Ishikawa (cell line): ENCODE data around the gene RIMBP2.

Source experiments
- CEBPB ChIP-seq: IDR thresholded peaks from 2 replicates; pipeline ENCODE4 v1.6.1; 2012
- CREB1 ChIP-seq: IDR thresholded peaks from 2 replicates; pipeline ENCODE4 v1.6.1; 2012; ENCODE audit warnings: low read depth
- EGR1 ChIP-seq: IDR thresholded peaks from 2 replicates; pipeline ENCODE4 v1.6.1; 2012
- EP300 ChIP-seq: IDR thresholded peaks from 2 replicates; pipeline ENCODE4 v1.6.1; 2012; ENCODE audit warnings: borderline replicate concordance
- FOXM1 ChIP-seq: IDR thresholded peaks from 2 replicates; pipeline ENCODE4 v1.6.1; 2012; ENCODE audit warnings: low read depth, borderline replicate concordance
- MAX ChIP-seq: IDR thresholded peaks from 2 replicates; pipeline ENCODE4 v1.6.1; 2012
- NFIC ChIP-seq: IDR thresholded peaks from 2 replicates; pipeline ENCODE4 v1.6.1; 2012
- RAD21 ChIP-seq: IDR thresholded peaks from 2 replicates; pipeline ENCODE4 v1.6.1; 2012; ENCODE audit warnings: low read depth
- TAF1 ChIP-seq: IDR thresholded peaks from 2 replicates; pipeline ENCODE4 v1.6.1; 2012; ENCODE audit warnings: low read depth, mild to moderate bottlenecking
- TCF12 ChIP-seq: IDR thresholded peaks from 2 replicates; pipeline ENCODE4 v1.6.1; 2012; ENCODE audit warnings: low read depth
- TEAD4 ChIP-seq: IDR thresholded peaks from 2 replicates; pipeline ENCODE4 v1.6.1; 2012
- USF1 ChIP-seq: IDR thresholded peaks from 2 replicates; pipeline ENCODE4 v1.6.1; 2012
- YY1 ChIP-seq: IDR thresholded peaks from 2 replicates; pipeline ENCODE4 v1.6.1; 2012; ENCODE audit warnings: low read depth
- ZBTB7A ChIP-seq: IDR thresholded peaks from 2 replicates; pipeline ENCODE4 v1.6.1; 2012; ENCODE audit warnings: low read depth
- TF ChIP-seq, protein P1 (sequence below): IDR thresholded peaks from 2 replicates; pipeline ENCODE4 v1.6.1; 2012; ENCODE audit warnings: low read depth, mild to moderate bottlenecking

The RIMBP2 gene

DNA sequence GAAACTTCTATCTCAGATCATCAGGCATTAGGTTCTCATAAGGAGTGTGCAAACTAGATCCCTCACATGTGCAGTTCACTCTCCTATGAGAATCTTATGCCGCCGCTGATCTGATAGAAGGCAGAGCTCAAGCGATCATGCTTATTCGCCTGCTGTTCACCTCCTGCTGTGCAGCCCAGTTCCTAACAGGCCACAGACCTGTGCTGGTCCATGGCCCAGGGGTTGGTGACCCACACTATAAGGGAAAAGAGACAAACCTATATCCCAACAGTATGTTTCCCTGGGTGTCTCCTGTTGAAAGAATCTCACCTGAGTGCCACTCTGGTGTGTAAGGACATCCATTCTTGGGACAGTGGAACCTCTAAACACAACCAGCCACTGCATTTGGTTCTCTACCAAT is 186.3 kb downstream of the RIMBP2 start:
- TF ChIP-seq FOXM1 (no peak), EP300 (no peak), EGR1 (no peak), TCF12 (no peak), CEBPB (no peak), USF1 (no peak), RAD21 (no peak)
- TF ChIP-seq, protein P1, sequence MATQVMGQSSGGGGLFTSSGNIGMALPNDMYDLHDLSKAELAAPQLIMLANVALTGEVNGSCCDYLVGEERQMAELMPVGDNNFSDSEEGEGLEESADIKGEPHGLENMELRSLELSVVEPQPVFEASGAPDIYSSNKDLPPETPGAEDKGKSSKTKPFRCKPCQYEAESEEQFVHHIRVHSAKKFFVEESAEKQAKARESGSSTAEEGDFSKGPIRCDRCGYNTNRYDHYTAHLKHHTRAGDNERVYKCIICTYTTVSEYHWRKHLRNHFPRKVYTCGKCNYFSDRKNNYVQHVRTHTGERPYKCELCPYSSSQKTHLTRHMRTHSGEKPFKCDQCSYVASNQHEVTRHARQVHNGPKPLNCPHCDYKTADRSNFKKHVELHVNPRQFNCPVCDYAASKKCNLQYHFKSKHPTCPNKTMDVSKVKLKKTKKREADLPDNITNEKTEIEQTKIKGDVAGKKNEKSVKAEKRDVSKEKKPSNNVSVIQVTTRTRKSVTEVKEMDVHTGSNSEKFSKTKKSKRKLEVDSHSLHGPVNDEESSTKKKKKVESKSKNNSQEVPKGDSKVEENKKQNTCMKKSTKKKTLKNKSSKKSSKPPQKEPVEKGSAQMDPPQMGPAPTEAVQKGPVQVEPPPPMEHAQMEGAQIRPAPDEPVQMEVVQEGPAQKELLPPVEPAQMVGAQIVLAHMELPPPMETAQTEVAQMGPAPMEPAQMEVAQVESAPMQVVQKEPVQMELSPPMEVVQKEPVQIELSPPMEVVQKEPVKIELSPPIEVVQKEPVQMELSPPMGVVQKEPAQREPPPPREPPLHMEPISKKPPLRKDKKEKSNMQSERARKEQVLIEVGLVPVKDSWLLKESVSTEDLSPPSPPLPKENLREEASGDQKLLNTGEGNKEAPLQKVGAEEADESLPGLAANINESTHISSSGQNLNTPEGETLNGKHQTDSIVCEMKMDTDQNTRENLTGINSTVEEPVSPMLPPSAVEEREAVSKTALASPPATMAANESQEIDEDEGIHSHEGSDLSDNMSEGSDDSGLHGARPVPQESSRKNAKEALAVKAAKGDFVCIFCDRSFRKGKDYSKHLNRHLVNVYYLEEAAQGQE = no peak

GRCh38 chr12:130527239-130527638 is 188.9 kb downstream of the RIMBP2 start:
- TF ChIP-seq RAD21 (no peak), TAF1 (no peak), USF1 (no peak), NFIC (no peak)

DNA sequence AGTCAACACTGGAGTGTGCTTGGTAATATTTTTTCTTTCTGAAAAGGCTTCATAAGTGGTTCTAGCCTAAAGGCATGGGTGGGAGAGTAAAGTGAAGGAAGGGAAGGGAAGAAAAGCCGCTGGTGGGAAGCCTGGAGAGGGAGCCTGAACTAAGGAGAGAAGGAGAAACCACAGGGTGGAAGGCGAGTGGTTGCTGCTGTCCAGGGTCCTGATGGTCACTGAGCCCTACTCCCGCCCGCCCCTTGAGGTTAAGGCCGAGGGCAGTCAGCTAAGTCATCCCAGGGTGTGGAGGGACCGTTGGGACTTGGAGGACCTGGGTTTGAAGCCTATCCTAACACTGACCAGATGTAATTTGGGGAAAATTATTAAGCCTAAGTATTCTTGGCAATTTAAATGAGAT is 189.3 kb downstream of the RIMBP2 start:
- TF ChIP-seq, protein P1 = peak; percentile 90
- TF ChIP-seq FOXM1 (no peak), CREB1 (no peak)

DNA sequence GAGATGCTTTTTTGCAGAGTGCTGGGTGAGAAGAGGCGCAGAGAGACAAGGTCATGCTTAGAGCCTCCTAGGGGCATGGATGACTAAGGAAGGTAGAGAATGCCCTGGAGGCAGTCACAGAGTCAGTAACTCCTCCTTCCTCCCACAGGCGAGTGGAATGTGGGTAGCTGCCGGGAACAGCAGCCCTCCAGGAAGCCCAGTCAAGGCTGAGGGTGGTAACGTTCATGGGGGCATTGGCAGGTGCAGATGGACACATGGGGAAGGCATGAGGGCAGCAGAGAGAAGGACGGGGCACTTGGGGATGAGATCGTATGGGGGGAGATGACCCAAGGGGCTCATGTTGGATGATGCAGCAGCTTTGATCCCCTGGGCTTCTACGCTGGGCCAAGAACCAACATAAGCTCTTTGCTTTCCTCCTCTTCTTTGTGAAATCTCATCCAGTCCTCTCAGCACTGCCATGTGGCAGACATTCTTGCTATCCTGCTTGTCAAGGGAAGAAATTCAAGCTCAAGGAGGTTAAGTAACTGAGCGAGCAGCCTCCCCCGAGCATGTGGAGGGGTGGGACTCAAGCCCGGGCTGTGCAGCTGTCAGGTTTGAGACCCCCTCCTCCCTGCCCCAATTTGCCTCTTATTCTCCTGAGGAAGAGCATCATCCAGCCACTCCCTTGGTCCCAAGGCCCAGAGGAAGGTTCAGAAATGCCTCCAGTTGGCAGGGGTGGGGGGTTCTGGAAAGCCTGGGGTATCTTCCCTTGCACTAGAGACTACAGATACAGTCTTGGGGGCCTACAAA is 190.5 kb downstream of the RIMBP2 start:
- TF ChIP-seq YY1 (no peak), USF1 (no peak), CREB1 (no peak), EGR1 (no peak), EP300 (no peak), TCF12 (no peak), RAD21 (no peak), TAF1 (no peak), CEBPB (no peak), MAX (no peak), NFIC (no peak), ZBTB7A (no peak), FOXM1 (no peak), TEAD4 (no peak)
- TF ChIP-seq, protein P1 = no peak

- TF ChIP-seq TEAD4 (no peak), TAF1 (no peak), EP300 (no peak), ZBTB7A (no peak), CREB1 (no peak)
- TF ChIP-seq, protein P1 = no peak
Observed at GRCh38 chr12:130524759-130525158, 191.3 kb downstream of the RIMBP2 start.
